Fibroblast of the aortic adventitia (primary cell): ENCODE results near the gene PDE7B. TPM values are rescaled to one million over a fixed set of nuclear protein-coding genes. Genes with fewer than 3 reads are reported as not detected.

ENCODE experiments used
- DNase-seq: peaks from one replicate; pipeline ENCODE4 v3.0.0-alpha.2; 2010; ENCODE audit warnings: low read depth
- H3K4me3 ChIP-seq: 2 replicates; pipeline ENCODE4 v1.5.1; 2011; ENCODE audit warnings: low read depth, mild to moderate bottlenecking, control low read depth, low read length, moderate library complexity
- total RNA-seq: library from RNA; depleted of rRNA; stranded (reverse); fragments of >200 nt; gene quantifications from 2 replicates; pipeline ENCODE4 v1.2.3, GENCODE V29; 2012; ENCODE audit warnings: low replicate concordance
- TF ChIP-seq, protein P1 (sequence below): IDR thresholded peaks from 2 replicates; pipeline ENCODE4 v1.5.1; 2011; ENCODE audit warnings: mild to moderate bottlenecking, low read length, control low read depth, inconsistent platforms; ENCODE audit not compliant: insufficient read depth

PDE7B gene
- total RNA-seq, 1 donor, result 23.9 TPM

DNA sequence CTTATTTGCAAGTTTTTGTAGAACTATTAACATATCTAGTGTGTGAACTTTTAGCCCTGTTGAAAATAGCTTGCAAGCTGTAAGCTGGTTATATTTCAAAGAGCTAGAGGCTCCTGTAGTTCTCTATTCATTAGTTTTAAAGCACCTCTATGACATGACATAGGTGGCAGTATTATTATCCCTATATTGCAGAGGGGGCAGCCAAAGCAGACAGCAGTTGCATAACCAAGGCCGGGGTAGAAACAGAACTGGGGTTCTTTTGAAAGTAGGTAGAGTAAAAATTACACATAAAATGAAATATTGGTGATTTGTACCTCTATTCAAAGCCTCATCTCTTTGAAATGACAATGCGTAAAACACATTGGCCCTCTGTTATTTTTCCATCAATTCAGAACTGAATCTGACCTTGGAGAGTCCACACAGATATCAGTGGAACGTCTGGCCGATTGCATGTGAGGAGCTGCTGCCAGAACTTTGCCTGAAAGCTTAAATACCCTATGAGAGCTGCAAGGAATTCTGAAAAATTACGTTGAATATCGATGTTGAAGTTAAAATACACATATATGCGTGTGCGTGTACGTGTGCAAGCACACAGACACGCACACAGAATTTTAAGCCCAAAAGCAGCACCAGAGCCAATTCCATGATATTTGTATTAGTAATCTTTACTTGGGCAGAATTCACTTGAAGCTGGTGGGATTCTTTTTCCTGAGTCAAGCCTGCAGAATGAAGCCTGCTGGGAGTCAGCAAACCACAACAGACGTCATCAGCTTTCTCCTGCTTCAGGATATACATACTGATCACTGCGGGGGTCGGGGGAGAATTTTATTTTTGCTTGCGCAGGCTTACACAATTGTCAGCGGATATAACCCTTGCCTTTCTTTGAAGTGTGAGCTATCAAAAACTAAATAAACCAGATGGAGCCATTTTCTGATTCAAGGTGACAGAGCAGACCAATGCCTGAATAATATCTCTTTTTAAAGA is 163.2 kb downstream of the PDE7B start:
- no peak overlapping the region for H3K4me3 ChIP-seq
- TF ChIP-seq, protein P1, sequence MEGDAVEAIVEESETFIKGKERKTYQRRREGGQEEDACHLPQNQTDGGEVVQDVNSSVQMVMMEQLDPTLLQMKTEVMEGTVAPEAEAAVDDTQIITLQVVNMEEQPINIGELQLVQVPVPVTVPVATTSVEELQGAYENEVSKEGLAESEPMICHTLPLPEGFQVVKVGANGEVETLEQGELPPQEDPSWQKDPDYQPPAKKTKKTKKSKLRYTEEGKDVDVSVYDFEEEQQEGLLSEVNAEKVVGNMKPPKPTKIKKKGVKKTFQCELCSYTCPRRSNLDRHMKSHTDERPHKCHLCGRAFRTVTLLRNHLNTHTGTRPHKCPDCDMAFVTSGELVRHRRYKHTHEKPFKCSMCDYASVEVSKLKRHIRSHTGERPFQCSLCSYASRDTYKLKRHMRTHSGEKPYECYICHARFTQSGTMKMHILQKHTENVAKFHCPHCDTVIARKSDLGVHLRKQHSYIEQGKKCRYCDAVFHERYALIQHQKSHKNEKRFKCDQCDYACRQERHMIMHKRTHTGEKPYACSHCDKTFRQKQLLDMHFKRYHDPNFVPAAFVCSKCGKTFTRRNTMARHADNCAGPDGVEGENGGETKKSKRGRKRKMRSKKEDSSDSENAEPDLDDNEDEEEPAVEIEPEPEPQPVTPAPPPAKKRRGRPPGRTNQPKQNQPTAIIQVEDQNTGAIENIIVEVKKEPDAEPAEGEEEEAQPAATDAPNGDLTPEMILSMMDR, result no peak
- peak; percentile 100 for DNase-seq

DNA sequence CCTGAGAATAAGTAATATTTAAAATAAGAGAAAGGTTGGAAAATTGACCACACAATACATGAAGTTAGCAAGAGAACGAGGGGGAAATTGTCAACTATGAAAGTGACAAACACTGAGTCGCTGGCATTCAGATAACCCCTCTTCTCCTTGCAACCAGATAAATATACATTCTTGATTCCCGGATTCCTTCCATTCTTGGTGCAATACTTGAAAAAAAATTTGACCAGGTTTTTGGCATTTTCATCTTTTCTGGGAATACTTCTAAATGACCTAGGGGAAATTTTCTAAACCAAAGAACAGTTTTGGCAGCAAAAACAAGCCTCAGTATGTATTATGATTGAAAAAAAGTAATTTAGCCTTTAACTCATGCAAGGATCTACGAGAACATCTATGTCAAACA is 164.0 kb downstream of the PDE7B start:
- peak overlapping the region; percentile 26 for H3K4me3 ChIP-seq

DNA sequence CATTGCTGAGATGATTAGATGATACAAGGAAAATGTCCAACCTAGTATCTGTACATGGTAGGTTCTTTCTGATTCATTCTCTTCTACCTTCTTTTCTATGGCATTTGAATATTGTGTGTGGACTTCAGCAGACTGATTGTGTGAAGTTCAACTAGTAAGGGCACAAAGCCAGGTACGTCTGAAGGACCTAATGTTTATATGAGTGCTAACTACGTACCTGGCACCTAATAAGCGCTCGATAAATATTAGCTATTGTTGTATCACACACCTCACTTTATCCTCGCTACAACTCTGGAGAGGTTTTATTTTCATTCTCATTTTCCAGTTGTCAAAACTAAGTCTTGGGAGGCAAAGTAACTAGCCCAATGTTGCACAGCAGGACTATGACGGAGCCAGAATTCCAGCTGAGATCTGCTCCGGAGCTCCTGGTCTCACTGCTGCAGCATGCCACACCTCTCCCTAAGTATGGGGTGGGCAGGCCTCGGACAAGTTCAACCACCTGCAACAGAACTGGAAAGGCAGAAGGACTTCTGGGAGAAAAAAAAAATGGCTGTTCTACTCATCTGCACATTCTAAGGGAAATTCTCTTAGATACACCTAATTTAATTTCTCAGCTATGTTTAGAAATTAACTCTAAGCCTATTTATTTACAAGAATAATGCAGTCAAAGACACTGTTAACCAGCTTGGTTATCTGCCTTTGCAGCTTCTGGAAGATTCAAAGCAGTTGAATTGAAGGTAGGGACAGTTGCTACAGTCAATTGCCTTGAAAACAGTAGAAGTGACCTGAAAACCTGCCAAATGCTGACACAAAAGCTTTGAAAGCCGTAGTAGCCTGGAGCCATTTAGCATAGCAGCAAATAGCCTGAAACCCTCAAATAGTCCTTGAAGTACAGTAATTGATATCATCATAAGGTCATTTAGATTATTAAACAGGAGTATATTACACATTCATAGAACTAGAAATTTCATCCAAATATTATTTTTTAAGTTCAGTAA is 165.0 kb downstream of the PDE7B start:
- TF ChIP-seq, protein P1, result no peak
- peak; percentile 49 for DNase-seq
- H3K4me3 ChIP-seq, result no peak overlapping the region

More for the DNA sequence above, 164.0 kb downstream of the PDE7B start:
- DNase-seq, result peak; percentile 88
- TF ChIP-seq, protein P1, result no peak

DNA sequence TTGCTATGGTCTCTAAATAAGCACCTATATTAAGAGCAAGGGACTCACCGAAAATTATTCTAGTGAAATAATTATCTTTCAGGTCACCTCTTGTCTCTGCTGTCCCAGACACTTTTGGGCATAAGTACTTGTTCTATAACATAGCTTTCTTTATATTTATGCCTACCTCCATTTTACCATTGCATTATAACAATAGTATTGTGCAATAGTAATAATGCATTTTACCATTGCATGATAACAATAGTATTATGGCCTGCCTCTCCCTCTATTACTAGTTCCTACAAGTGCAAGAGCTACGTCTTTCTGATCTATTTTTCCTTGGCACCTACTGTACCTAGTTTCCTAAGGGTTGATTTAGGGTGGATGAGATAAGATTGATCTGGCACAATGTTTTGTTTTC is 169.2 kb downstream of the PDE7B start:
- TF ChIP-seq, protein P1, result no peak

DNA sequence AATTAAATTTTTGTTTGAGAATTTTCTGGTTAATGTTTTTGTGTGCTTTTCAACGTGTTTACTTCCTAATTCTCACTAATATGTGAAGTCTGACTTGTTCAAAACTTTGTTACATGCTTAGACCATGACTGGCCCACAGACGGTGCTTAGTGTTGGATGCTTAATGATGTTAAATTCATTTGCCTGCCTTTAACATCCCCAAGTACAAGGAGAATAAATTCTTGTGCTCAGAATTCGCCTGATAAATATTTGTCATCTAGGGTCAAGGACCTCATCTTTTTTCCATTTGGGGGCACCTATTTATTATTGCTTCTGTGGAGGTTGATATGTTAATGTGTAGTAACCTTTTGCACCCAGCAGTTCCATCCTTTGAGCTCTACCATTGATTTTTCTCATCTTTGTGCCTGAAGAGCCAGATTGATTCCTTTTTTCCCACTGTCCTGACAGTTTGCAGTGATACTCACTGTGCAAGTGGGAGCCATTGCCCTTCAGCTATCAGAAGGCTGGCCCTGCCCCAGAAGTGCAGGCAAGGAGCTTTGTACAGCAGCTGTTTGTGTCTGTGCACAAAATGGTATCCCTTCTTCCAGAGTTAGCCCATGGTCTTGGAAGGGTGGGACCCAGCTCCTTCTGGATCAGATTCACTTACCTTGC is 170.8 kb downstream of the PDE7B start:
- DNase-seq, result no peak
- H3K4me3 ChIP-seq, result no peak overlapping the region
- TF ChIP-seq, protein P1, result no peak

More for the DNA sequence above, 169.2 kb downstream of the PDE7B start:
- H3K4me3 ChIP-seq, result no peak overlapping the region
- no peak for DNase-seq

DNA sequence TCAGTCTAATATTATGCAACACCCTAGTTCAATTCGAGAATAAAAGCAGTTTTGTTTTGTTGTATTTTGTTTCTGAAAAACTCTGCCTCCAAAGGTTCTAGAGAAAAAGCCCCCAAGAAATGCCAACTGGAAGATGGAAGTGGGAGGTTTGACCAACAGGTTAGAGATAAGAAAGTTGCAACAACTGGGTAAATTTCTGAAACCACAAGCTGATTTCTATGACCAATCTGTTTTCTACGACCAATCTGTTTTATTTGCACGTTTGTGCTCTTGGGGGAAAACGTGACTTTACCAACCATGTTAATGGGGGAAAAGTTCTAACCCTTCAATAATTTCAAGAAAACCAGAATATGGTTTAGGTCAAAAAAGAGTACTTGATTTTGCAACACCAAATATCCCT is 173.2 kb downstream of the PDE7B start:
- TF ChIP-seq, protein P1, result no peak
- H3K4me3 ChIP-seq, result no peak overlapping the region
- no peak for DNase-seq
